MM.1S (cell line): ENCODE results near the gene CMIP.

Source experiments
- CTCF ChIP-seq: fragments of 300-600 bp; sonication (generic); IDR thresholded peaks from 2 replicates; pipeline ENCODE4 v1.5.1; 2016; ENCODE audit warnings: antibody characterized with exemption, low read length, mixed read lengths
- EZH2 ChIP-seq: fragments of 300-600 bp; sonication (generic); optimal IDR thresholded peaks from 2 replicates; pipeline ENCODE3; 2017; ENCODE audit warnings: low read depth, mild to moderate bottlenecking, antibody characterized with exemption, low read length, mixed read lengths
- EZH2phosphoT487 ChIP-seq: fragments of 300-600 bp; sonication (generic); IDR thresholded peaks from 2 replicates; pipeline ENCODE4 v1.6.1; 2018; ENCODE audit warnings: antibody characterized with exemption, low read length

GRCh38 chr16:81740169-81740568 lies 295.6 kb downstream of the CMIP start:
- TF ChIP-seq CTCF (no peak), EZH2 (no peak), EZH2phosphoT487 (no peak)
